SJCRH30 (cell line): ENCODE results near the gene CD46. TPM values are rescaled to one million over a fixed set of nuclear protein-coding genes. Genes with fewer than 3 reads are reported as not detected.

Experiments used
- DNase-seq, 2 experiments: peaks; one replicate each; pipeline ENCODE4 v3.0.0-alpha.2; 2015 to 2020
- H3K27ac ChIP-seq: fragments of 250-450 bp; sonication (Bioruptor Pico); 2 replicates; pipeline ENCODE4 v1.5.1; 2020; ENCODE audit warnings: mild to moderate bottlenecking, moderate library complexity
- H3K27me3 ChIP-seq: fragments of 250-450 bp; sonication (Bioruptor Pico); 2 replicates; pipeline ENCODE4 v1.5.1; 2020; ENCODE audit warnings: mild to moderate bottlenecking, moderate library complexity
- H3K36me3 ChIP-seq: fragments of 250-450 bp; sonication (Bioruptor Pico); 2 replicates; pipeline ENCODE4 v1.5.1; 2020; ENCODE audit warnings: mild to moderate bottlenecking, moderate library complexity
- H3K4me1 ChIP-seq: fragments of 250-450 bp; sonication (Bioruptor Pico); 2 replicates; pipeline ENCODE4 v1.5.1; 2020; ENCODE audit warnings: mild to moderate bottlenecking, moderate library complexity
- H3K4me3 ChIP-seq: fragments of 250-450 bp; sonication (Bioruptor Pico); 2 replicates; pipeline ENCODE4 v1.5.1; 2020; ENCODE audit warnings: mild to moderate bottlenecking, moderate library complexity
- H3K9me3 ChIP-seq: fragments of 250-450 bp; sonication (Bioruptor Pico); replicated peaks from 2 replicates; pipeline ENCODE4 v1.5.1; 2020; ENCODE audit warnings: mild to moderate bottlenecking, moderate library complexity
- total RNA-seq: library from RNA; depleted of rRNA; stranded (reverse); fragments of >200 nt; shearing (Covaris generic); gene quantifications from 2 replicates; pipeline ENCODE4 v1.2.3, GENCODE V29; 2014

The CD46 gene
- total RNA-seq, 1 experiment from 2014 or later, result 95.1 TPM

GRCh38 chr1:207822602-207823451, 71.0 kb downstream of the CD46 start:
- Histone ChIP-seq H3K4me1 (no peaks in the 10 kb centered on the region), H3K27me3 (no peaks in the 10 kb centered on the region), H3K4me3 (no peak overlapping the region), H3K9me3 (no peaks in the 10 kb centered on the region), H3K27ac (no peak overlapping the region), H3K36me3 (no peaks in the 10 kb centered on the region)
- peak in 1 of 2 experiments; percentile 24 for DNase-seq

- no peaks in the 10 kb centered on the region for H3K36me3 ChIP-seq
- DNase-seq, result no peak
- no peak overlapping the region for H3K27ac ChIP-seq
- H3K27me3 ChIP-seq, result no peaks in the 10 kb centered on the region
- no peaks in the 10 kb centered on the region for H3K4me1 ChIP-seq
- no peak overlapping the region for H3K4me3 ChIP-seq
- no peaks in the 10 kb centered on the region for H3K9me3 ChIP-seq
Measured at GRCh38 chr1:207823531-207823879, 71.7 kb downstream of the CD46 start.

- Histone ChIP-seq H3K36me3 (no peaks in the 10 kb centered on the region), H3K4me1 (no peaks in the 10 kb centered on the region), H3K27me3 (no peaks in the 10 kb centered on the region), H3K9me3 (no peaks in the 10 kb centered on the region), H3K27ac (no peak overlapping the region), H3K4me3 (no peak overlapping the region)
- peak in 1 of 2 experiments; percentile 20 for DNase-seq
Measured at GRCh38 chr1:207823880-207824566, 72.2 kb downstream of the CD46 start.

- no peaks in the 10 kb centered on the region for H3K27me3 ChIP-seq
- no peak for DNase-seq
- no peaks in the 10 kb centered on the region for H3K4me1 ChIP-seq
- no peaks in the 10 kb centered on the region for H3K9me3 ChIP-seq
- H3K4me3 ChIP-seq, result no peak overlapping the region
- H3K36me3 ChIP-seq, result no peaks in the 10 kb centered on the region
- no peak overlapping the region for H3K27ac ChIP-seq
Measured at GRCh38 chr1:207824691-207825408, 73.0 kb downstream of the CD46 start.

DNA sequence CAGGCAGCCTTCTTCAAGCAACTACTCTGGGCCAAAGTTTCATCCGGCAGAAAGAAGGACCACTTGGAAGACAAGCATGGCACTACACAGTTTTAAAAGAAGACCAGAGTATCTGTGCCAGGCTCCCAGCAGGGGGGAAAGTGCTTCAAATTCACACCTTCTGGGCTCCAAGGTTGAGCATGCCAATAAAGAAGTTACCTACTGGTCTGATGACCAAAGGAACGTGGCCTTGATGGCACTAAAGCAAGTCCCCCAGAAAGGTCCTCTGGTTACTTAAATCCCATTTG, 73.5 kb downstream of the CD46 start:
- Histone ChIP-seq H3K36me3 (no peaks in the 10 kb centered on the region), H3K9me3 (no peaks in the 10 kb centered on the region), H3K4me1 (no peaks in the 10 kb centered on the region), H3K27ac (no peak overlapping the region), H3K27me3 (no peaks in the 10 kb centered on the region), H3K4me3 (no peak overlapping the region)
- no peak for DNase-seq

- Histone ChIP-seq H3K27ac (no peak overlapping the region), H3K9me3 (no peaks in the 10 kb centered on the region), H3K4me3 (no peak overlapping the region), H3K4me1 (no peaks in the 10 kb centered on the region), H3K27me3 (no peaks in the 10 kb centered on the region), H3K36me3 (no peaks in the 10 kb centered on the region)
- DNase-seq, result no peak
Measured at GRCh38 chr1:207825719-207826556, 74.1 kb downstream of the CD46 start.

- Histone ChIP-seq H3K4me1 (no peaks in the 10 kb centered on the region), H3K27ac (no peak overlapping the region), H3K4me3 (no peak overlapping the region), H3K9me3 (no peaks in the 10 kb centered on the region), H3K27me3 (no peaks in the 10 kb centered on the region), H3K36me3 (no peaks in the 10 kb centered on the region)
- no peak for DNase-seq
Measured at GRCh38 chr1:207826557-207827487, 75.0 kb downstream of the CD46 start.

GRCh38 chr1:207827488-207827830, 75.6 kb downstream of the CD46 start:
- Histone ChIP-seq H3K36me3 (no peaks in the 10 kb centered on the region), H3K9me3 (no peaks in the 10 kb centered on the region)
- DNase-seq, result no peak

GRCh38 chr1:207828046-207828445, 76.2 kb downstream of the CD46 start:
- Histone ChIP-seq H3K27me3 (no peaks in the 10 kb centered on the region), H3K4me3 (no peak overlapping the region), H3K36me3 (no peaks in the 10 kb centered on the region), H3K4me1 (no peaks in the 10 kb centered on the region), H3K27ac (no peak overlapping the region), H3K9me3 (no peaks in the 10 kb centered on the region)
- no peak for DNase-seq

More at GRCh38 chr1:207827488-207827830, 75.6 kb downstream of the CD46 start:
- Histone ChIP-seq H3K27me3 (no peaks in the 10 kb centered on the region), H3K27ac (no peak overlapping the region), H3K4me1 (no peaks in the 10 kb centered on the region), H3K4me3 (no peak overlapping the region)

DNA sequence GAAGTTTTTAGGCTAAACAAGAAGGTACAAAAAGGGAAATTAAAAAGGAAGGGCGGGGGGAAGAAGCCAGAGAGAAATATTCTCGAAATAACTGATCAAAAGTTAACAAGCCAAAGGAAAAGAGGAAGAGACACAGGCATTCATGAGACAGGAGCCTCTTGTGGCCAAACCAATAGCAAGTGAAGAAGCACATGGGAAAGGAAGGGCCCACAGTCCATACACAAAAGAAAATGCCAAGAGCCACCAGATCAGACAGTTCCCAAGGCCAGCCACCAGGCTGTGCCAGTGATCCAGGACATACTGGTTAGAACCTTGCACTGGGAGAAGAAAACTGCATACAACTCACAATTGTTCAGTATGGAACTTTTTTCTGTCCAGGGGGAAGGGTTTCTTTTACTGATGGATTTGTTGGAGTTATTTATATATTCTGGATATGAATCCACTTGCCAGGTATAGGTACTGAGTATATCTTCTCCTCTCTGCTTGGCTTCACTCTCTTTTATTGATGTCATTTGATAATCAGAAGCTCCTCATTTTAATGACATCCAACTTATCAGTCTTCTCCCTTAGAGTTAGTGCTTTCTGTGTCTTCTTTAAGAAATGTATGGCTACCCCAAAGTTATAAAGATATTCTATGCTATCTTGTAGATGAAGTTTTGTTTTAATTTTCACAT, 76.8 kb downstream of the CD46 start:
- Histone ChIP-seq H3K9me3 (no peaks in the 10 kb centered on the region), H3K4me1 (no peaks in the 10 kb centered on the region), H3K27ac (no peak overlapping the region), H3K36me3 (no peaks in the 10 kb centered on the region), H3K27me3 (no peaks in the 10 kb centered on the region), H3K4me3 (no peak overlapping the region)
- peak; percentile 57 to 81 for DNase-seq

- H3K4me3 ChIP-seq, result no peak overlapping the region
- no peaks in the 10 kb centered on the region for H3K9me3 ChIP-seq
- H3K4me1 ChIP-seq, result no peaks in the 10 kb centered on the region
- no peaks in the 10 kb centered on the region for H3K36me3 ChIP-seq
- H3K27ac ChIP-seq, result no peak overlapping the region
- no peaks in the 10 kb centered on the region for H3K27me3 ChIP-seq
- no peak for DNase-seq
Measured at GRCh38 chr1:207829576-207829975, 77.7 kb downstream of the CD46 start.

GRCh38 chr1:207830788-207831187, 78.9 kb downstream of the CD46 start:
- no peak overlapping the region for H3K27ac ChIP-seq
- no peaks in the 10 kb centered on the region for H3K9me3 ChIP-seq
- no peaks in the 10 kb centered on the region for H3K27me3 ChIP-seq
- no peaks in the 10 kb centered on the region for H3K36me3 ChIP-seq
- no peaks in the 10 kb centered on the region for H3K4me1 ChIP-seq
- H3K4me3 ChIP-seq, result no peak overlapping the region
- DNase-seq, result no peak

GRCh38 chr1:207831517-207832327, 79.9 kb downstream of the CD46 start:
- Histone ChIP-seq H3K4me3 (no peak overlapping the region), H3K9me3 (no peaks in the 10 kb centered on the region), H3K27ac (no peak overlapping the region), H3K36me3 (no peaks in the 10 kb centered on the region), H3K4me1 (no peaks in the 10 kb centered on the region), H3K27me3 (no peaks in the 10 kb centered on the region)
- no peak for DNase-seq
